SK-N-MC (cell line): ENCODE data around the gene DDX19B.

Source experiments
- EZH2 ChIP-seq: fragments of 200-600 bp; sonication (generic); IDR thresholded peaks from one replicate; pipeline ENCODE4 v1.6.1; 2017; ENCODE audit warnings: antibody characterized with exemption
- POLR2AphosphoS5 ChIP-seq: IDR thresholded peaks from 2 replicates; pipeline ENCODE4 v1.6.1; 2012; ENCODE audit warnings: mild to moderate bottlenecking, low read depth, low read length, borderline replicate concordance

- TF ChIP-seq EZH2, result no peak
- no peak for TF ChIP-seq POLR2AphosphoS5
Measured at GRCh38 chr16:70383421-70383960, 84.5 kb downstream of the DDX19B start.
